AG04449 (cell line): ENCODE measurements around the gene MGLL.
A peak's percentile ranks its signal among the peaks of the same experiment; 100 is the strongest.

Source experiments
- CTCF ChIA-PET: fragments of 350-600 bp; formaldehyde crosslinking; extraction: SDS; loops from one replicate; lab custom pipeline; 2021; ENCODE audit warnings: antibody characterized with exemption; lab: Yijun Ruan, JAX
- POLR2A ChIA-PET: fragments of 400-600, 350-600 bp; formaldehyde crosslinking; extraction: SDS; loops from one replicate; lab custom pipeline; 2020; ENCODE audit warnings: antibody characterized with exemption, inconsistent platforms; lab: Yijun Ruan, JAX
- DNase-seq: peaks from one replicate; pipeline ENCODE4 v3.0.0-alpha.2; 2010; ENCODE audit warnings: low read depth, low spot score
- H3K4me3 ChIP-seq: 2 replicates; pipeline ENCODE4 v1.5.1; 2011; ENCODE audit warnings: low read depth, mild to moderate bottlenecking, control low read depth, low read length
- TF ChIP-seq, protein P1 (sequence below): IDR thresholded peaks from one replicate; pipeline ENCODE4 v1.5.1; 2011; ENCODE audit warnings: mild to moderate bottlenecking, moderate library complexity, low read length, control low read depth, inconsistent platforms; ENCODE audit not compliant: insufficient read depth; ENCODE audit errors: missing control alignments

Gene MGLL

DNA sequence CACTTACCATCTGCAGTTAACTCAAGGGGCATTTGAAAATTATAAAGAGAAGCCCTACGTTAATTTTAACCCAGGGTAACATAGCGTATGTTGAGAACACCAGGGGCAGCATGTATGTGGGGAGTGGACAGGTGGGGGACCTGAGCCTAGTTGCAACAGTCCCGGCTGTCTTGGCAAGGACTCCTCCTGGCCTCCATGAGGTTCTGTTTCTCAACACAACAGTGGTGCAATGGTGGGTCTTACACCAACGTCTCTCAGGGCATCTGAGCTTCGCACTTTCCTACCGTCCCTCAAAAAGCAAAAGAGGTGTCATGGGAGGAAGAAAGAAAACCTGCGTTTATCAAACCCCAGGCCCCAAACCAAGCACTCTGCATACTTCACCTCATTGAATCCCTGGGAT, 50.6 kb downstream of the MGLL start:
- ChIA-PET POLR2A (interaction anchor here (0.6 kb wide), 1 partner anchor 12 kb away, joined by 3 read pairs; no protein-coding TSS in a partner anchor), CTCF (interaction anchor here (0.9 to 1.5 kb wide), 2 partner anchors 10 to 19 kb away, joined by 3 read pairs; no protein-coding TSS in a partner anchor)
- DNase-seq: no peak
- TF ChIP-seq, protein P1, sequence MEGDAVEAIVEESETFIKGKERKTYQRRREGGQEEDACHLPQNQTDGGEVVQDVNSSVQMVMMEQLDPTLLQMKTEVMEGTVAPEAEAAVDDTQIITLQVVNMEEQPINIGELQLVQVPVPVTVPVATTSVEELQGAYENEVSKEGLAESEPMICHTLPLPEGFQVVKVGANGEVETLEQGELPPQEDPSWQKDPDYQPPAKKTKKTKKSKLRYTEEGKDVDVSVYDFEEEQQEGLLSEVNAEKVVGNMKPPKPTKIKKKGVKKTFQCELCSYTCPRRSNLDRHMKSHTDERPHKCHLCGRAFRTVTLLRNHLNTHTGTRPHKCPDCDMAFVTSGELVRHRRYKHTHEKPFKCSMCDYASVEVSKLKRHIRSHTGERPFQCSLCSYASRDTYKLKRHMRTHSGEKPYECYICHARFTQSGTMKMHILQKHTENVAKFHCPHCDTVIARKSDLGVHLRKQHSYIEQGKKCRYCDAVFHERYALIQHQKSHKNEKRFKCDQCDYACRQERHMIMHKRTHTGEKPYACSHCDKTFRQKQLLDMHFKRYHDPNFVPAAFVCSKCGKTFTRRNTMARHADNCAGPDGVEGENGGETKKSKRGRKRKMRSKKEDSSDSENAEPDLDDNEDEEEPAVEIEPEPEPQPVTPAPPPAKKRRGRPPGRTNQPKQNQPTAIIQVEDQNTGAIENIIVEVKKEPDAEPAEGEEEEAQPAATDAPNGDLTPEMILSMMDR: no peak
- H3K4me3 ChIP-seq: no peak overlapping the region

DNA sequence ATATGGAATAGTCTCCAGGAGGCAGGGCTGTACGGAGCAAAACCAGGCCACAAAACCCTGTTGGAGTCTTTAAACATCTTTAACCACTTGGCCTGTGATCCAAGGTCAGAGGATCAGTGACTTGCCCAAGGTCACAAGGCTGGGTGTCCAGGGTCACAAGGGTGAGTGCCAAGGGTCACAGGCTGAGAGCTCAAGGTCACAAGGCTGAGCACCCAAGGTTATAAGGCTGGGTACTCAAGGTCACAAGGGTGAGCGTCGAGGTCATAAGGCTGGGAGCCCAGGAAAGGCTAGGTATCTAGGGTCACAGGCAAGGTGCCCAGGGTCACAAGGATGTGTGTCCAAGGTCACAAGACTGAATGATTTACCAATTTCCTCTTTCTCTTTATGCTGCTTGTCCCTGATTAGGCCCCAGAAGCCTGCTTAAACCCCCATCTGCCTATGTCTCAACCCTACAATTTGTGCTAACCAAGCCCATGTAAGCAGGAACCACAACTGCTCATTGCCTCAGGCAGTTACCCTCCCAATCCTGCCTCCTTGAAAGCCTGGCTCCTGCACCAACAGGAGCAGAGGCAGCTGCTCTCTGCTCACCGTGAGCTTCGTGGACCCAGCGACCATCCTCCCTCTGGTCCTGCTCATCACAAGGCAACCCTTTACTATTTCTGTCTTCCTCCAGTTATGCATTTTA, 51.5 kb downstream of the MGLL start:
- TF ChIP-seq, protein P1: no peak
- CTCF ChIA-PET: interaction anchor here (0.9 to 2.0 kb wide), 6 partner anchors 8 to 75 kb away, joined by 3 to 8 read pairs (median 3); no protein-coding TSS in a partner anchor
- DNase-seq: no peak
- H3K4me3 ChIP-seq: no peak overlapping the region
- POLR2A ChIA-PET: no interaction called here

DNA sequence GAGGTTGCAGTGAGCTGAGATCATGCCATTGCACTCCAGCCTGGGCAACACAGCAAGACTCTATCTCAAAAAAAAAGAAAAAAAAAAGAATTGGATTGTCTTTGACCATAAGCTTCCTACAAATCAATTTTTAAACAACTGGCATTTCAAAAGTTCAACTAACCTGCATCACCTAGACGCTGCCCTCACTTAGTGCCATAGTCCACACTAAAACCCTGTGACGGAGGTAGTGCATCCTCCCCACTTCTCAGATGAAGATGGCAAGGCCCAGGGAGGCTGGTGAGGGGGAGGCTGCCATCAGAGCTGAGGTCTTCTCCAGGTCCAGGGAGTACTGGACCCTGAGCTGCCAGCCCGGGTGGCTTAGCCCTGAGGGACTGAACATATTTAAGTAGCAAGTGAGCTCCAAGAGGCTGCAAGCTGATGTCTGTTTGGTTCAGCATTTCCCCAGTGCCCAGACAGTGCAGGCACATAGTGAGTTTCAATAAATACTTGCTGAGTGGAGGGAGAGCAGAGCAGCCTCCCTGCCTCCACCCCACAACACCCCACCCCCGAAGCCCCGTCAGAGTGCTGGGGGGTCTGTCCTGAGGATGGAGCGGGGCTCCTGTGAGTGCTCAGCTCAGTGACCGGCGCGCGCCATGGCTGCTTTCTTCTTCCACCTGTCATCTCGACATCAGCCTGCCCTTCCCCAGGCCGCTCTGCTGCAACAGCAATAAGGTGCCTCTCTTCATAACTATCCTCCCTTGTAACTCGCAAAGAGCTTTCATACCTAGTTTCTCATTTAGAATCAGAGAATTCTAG, 52.8 kb downstream of the MGLL start:
- POLR2A ChIA-PET: no interaction called here
- TF ChIP-seq, protein P1: no peak
- H3K4me3 ChIP-seq: no peak overlapping the region
- DNase-seq: no peak
- CTCF ChIA-PET: interaction anchor here (1.2 to 2.4 kb wide), 6 partner anchors 9 to 118 kb away, joined by 3 to 9 read pairs (median 4); no protein-coding TSS in a partner anchor

DNA sequence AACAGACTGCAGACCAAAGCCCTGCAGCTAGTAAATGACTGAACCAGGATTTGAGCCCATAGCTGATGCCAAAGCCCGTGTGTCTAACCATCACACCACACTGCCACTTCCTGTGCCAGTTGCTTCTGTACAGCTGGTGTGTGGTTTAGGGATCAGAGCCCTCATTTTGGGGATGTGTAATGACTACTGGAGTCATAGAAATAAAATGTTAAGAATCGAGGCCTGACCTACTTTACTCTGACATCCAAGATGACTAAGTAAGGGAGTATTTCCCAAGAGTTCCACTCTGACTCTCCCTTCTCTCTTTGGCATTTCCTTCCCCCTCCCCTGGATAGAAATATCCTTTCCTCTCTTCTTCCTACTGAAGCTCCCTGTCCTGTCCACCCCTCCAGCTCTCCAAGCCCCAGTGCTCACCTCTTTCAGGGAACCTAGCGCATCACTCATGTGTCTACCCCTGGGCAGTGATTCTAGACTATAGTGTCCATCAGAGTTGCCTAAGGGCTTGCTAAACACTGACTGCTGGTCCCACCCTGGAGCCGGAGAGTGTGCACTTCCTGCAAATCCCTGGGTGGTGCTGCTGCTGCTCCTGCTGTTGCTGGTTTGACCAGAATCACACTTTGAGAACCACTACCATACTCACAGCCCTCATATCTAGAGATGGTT, 53.8 kb downstream of the MGLL start:
- ChIA-PET POLR2A (interaction anchor here (0.6 to 1.5 kb wide), 6 partner anchors 15 to 177 kb away, joined by 3 to 4 read pairs (median 4); partner anchors contain the start of gene MGLL), CTCF (interaction anchor here (1.3 to 3.9 kb wide), 5 partner anchors 10 to 117 kb away, joined by 3 to 15 read pairs (median 8); no protein-coding TSS in a partner anchor)
- H3K4me3 ChIP-seq: no peak overlapping the region; the same call in 1 of the 2 replicates
- TF ChIP-seq, protein P1: no peak
- DNase-seq: peak; percentile 93

DNA sequence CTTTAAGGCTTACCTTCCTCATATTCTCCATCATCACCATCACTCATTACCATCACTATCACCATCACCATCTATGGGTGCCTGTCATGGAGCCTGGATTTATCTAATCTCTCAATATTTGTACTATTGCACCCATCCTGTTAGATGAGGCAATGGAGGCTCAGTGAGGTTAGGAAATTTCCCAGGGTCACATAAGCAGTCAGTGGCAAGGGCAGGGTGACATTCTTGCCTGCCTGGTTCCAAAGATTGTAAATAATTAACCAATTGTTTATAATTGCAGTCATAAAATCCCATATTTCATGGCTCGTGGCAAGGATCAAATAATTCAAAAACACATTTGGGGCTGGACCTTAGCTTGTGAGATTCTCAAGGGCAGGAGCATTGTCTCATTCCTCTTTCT, 55.2 kb downstream of the MGLL start:
- H3K4me3 ChIP-seq: no peak overlapping the region
- no peak for DNase-seq
- TF ChIP-seq, protein P1: no peak
- CTCF ChIA-PET: interaction anchor here (1.1 to 3.9 kb wide), 2 partner anchors 71 to 76 kb away, joined by 4 to 15 read pairs; no protein-coding TSS in a partner anchor
- POLR2A ChIA-PET: interaction anchor here (1.5 kb wide), 2 partner anchors 16 to 32 kb away, joined by 4 read pairs; no protein-coding TSS in a partner anchor
